Measurements from ENCODE around the gene MYO1D.

DNA sequence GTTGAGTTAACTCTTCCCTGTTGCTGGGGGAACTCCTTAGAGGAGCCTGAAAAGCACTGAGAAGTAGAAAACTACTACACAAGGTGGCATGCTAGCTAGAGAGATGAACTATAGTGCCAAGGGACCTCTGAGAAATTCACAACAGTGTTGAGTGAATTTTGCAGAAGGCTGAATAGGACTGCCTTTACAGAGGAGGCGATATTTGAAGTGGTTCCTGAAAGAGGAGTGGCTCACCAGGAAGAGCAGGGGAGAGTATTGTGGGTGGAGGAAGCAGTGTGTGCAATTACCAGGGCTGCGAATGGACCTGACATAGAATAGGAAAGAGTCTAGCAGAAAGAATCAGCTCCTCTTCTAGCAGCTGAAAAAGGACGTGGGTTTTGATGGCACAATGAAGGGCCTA lies 323.8 kb downstream of the MYO1D start:
- TF ChIP-seq, protein P1, sequence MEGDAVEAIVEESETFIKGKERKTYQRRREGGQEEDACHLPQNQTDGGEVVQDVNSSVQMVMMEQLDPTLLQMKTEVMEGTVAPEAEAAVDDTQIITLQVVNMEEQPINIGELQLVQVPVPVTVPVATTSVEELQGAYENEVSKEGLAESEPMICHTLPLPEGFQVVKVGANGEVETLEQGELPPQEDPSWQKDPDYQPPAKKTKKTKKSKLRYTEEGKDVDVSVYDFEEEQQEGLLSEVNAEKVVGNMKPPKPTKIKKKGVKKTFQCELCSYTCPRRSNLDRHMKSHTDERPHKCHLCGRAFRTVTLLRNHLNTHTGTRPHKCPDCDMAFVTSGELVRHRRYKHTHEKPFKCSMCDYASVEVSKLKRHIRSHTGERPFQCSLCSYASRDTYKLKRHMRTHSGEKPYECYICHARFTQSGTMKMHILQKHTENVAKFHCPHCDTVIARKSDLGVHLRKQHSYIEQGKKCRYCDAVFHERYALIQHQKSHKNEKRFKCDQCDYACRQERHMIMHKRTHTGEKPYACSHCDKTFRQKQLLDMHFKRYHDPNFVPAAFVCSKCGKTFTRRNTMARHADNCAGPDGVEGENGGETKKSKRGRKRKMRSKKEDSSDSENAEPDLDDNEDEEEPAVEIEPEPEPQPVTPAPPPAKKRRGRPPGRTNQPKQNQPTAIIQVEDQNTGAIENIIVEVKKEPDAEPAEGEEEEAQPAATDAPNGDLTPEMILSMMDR (IDR thresholded peaks at IDR 0.05) = no peak
- no peak for TF ChIP-seq POLR2A (IDR thresholded peaks at IDR 0.05)
